Activated T-cell treated with anti-CD3 and anti-CD28 coated beads, Interleukin-2, amount 50 U/mL, for 72 hours (primary cell): ENCODE results near the gene BFAR. TPM values are rescaled to one million over a fixed set of nuclear protein-coding genes. Genes with fewer than 3 reads are reported as not detected.

Source experiments
- ATAC-seq, 2 donors: fragments of 150-1000 bp; cut with Tn5 transposase; replicated peaks in 1 of 2; 2 replicates each; pipeline ENCODE4 v1.10.0; 2021; ENCODE audit warnings: moderate library complexity in 2 of 2, mild to moderate bottlenecking in 1 of 2
- DNase-seq, 2 donors: peaks; one replicate each; pipeline ENCODE4 v3.0.0; 2021 to 2022; ENCODE audit warnings: mixed read lengths in 1 of 2
- H3K27ac Mint-ChIP-seq: one replicate; pipeline ENCODE4 v1.8.0; 2022; ENCODE audit warnings: mild to moderate bottlenecking, moderate library complexity, mixed read lengths
- H3K27me3 Mint-ChIP-seq: one replicate; pipeline ENCODE4 v1.8.0; 2022; ENCODE audit warnings: low read depth, mixed read lengths
- H3K36me3 Mint-ChIP-seq, 2 donors: one replicate each; pipeline ENCODE4 v1.8.0; 2022; ENCODE audit warnings: mixed read lengths in 2 of 2, mild to moderate bottlenecking in 1 of 2; ENCODE audit not compliant: insufficient read depth in 2 of 2
- H3K4me1 Mint-ChIP-seq: one replicate; pipeline ENCODE4 v1.8.0; 2022; ENCODE audit warnings: low read depth, mixed read lengths
- H3K4me3 Mint-ChIP-seq, 2 donors: one replicate each; pipeline ENCODE4 v1.8.0; 2022; ENCODE audit warnings: mild to moderate bottlenecking in 2 of 2, mixed read lengths in 2 of 2, moderate library complexity in 2 of 2
- H3K9me3 Mint-ChIP-seq, 2 donors: one replicate each; pipeline ENCODE4 v1.8.0; 2022; ENCODE audit warnings: mixed read lengths in 2 of 2
- total RNA-seq, 2 donors: library from RNA; stranded (reverse); gene quantifications; one replicate each; pipeline ENCODE4 v1.2.3, GENCODE V29; 2022

BFAR gene
- total RNA-seq, 2 donors from 2014 or later, result 67.3 to 79.7 TPM

GRCh38 chr16:14641926-14642325 lies 9.2 kb downstream of the BFAR start:
- Mint-ChIP-seq H3K4me3 (no peak overlapping the region), H3K36me3 (peaks cover 0 to 14% of the 10 kb centered on the region in 2 donors), H3K9me3 (no peaks in the 10 kb centered on the region), H3K4me1 (peaks cover 32% of the 10 kb centered on the region), H3K27me3 (no peaks in the 10 kb centered on the region), H3K27ac (peak overlapping the region; percentile 65)
- ATAC-seq, result no peak
- no peak for DNase-seq

- Mint-ChIP-seq H3K4me1 (peaks cover 4% of the 10 kb centered on the region), H3K27me3 (no peaks in the 10 kb centered on the region), H3K4me3 (no peak overlapping the region), H3K27ac (peak overlapping the region; percentile 72), H3K9me3 (no peaks in the 10 kb centered on the region), H3K36me3 (peaks cover 1 to 24% of the 10 kb centered on the region in 2 donors)
- no peak for DNase-seq
- ATAC-seq, result no peak
These were observed 17.1 kb downstream of the BFAR start for GRCh38 chr16:14649816-14650215.

- DNase-seq, result no peak
- Mint-ChIP-seq H3K27ac (peak overlapping the region; percentile 55), H3K4me3 (no peak overlapping the region), H3K4me1 (peaks cover under 1% of the 10 kb centered on the region), H3K36me3 (peaks cover 1 to 27% of the 10 kb centered on the region in 2 donors), H3K9me3 (no peaks in the 10 kb centered on the region), H3K27me3 (no peaks in the 10 kb centered on the region)
- no peak for ATAC-seq
These were observed 17.9 kb downstream of the BFAR start for GRCh38 chr16:14650629-14651028.

- Mint-ChIP-seq H3K4me3 (no peak overlapping the region), H3K9me3 (no peaks in the 10 kb centered on the region), H3K36me3 (peaks cover 3 to 25% of the 10 kb centered on the region in 2 donors), H3K4me1 (no peaks in the 10 kb centered on the region), H3K27me3 (no peaks in the 10 kb centered on the region), H3K27ac (peak overlapping the region; percentile 77)
- no peak for DNase-seq
- ATAC-seq, result no peak
These were observed 20.0 kb downstream of the BFAR start for GRCh38 chr16:14652726-14653125.

GRCh38 chr16:14658063-14658462 lies 25.3 kb downstream of the BFAR start:
- Mint-ChIP-seq H3K9me3 (no peaks in the 10 kb centered on the region), H3K4me1 (no peaks in the 10 kb centered on the region), H3K4me3 (no peak overlapping the region), H3K36me3 (peaks cover 12 to 22% of the 10 kb centered on the region in 2 donors), H3K27ac (peak overlapping the region; percentile 58), H3K27me3 (no peaks in the 10 kb centered on the region)
- DNase-seq, result no peak
- ATAC-seq, result no peak

- Mint-ChIP-seq H3K27me3 (no peaks in the 10 kb centered on the region), H3K9me3 (peaks cover 0 to 1% of the 10 kb centered on the region in 2 donors), H3K4me1 (peaks cover 4% of the 10 kb centered on the region), H3K27ac (no peak overlapping the region), H3K4me3 (no peak overlapping the region), H3K36me3 (peaks cover 5 to 22% of the 10 kb centered on the region in 2 donors)
- no peak for ATAC-seq
- no peak for DNase-seq
These were observed 34.9 kb downstream of the BFAR start for GRCh38 chr16:14667347-14668266.

GRCh38 chr16:14668556-14669223 lies 35.9 kb downstream of the BFAR start:
- Mint-ChIP-seq H3K36me3 (peaks cover 2 to 20% of the 10 kb centered on the region in 2 donors), H3K4me1 (peaks cover 6% of the 10 kb centered on the region), H3K9me3 (peaks cover 0 to 1% of the 10 kb centered on the region in 2 donors), H3K27ac (no peak overlapping the region), H3K27me3 (no peaks in the 10 kb centered on the region), H3K4me3 (no peak overlapping the region)
- ATAC-seq, result no peak
- DNase-seq, result no peak

- Mint-ChIP-seq H3K4me3 (no peak overlapping the region), H3K4me1 (peaks cover 6% of the 10 kb centered on the region), H3K36me3 (peaks cover 2 to 15% of the 10 kb centered on the region in 2 donors), H3K9me3 (peaks cover 0 to 1% of the 10 kb centered on the region in 2 donors), H3K27ac (no peak overlapping the region), H3K27me3 (no peaks in the 10 kb centered on the region)
- ATAC-seq (no peak), DNase-seq (no peak)
These were observed 37.0 kb downstream of the BFAR start for GRCh38 chr16:14669776-14670175.

- H3K36me3 Mint-ChIP-seq, result peaks cover 0 to 9% of the 10 kb centered on the region in 2 donors
- H3K27ac Mint-ChIP-seq, result no peak overlapping the region
- no peak overlapping the region for H3K4me3 Mint-ChIP-seq
- no peaks in the 10 kb centered on the region for H3K27me3 Mint-ChIP-seq
- H3K9me3 Mint-ChIP-seq, result peaks cover 0 to 1% of the 10 kb centered on the region in 2 donors
- DNase-seq (no peak), ATAC-seq (peak in 1 of 2 donors; percentile 19)
- H3K4me1 Mint-ChIP-seq, result peaks cover 6% of the 10 kb centered on the region
These were observed 39.7 kb downstream of the BFAR start for GRCh38 chr16:14672403-14672971.

GRCh38 chr16:14676633-14677032 lies 43.9 kb downstream of the BFAR start:
- DNase-seq (no peak), ATAC-seq (no peak)
- no peak overlapping the region for H3K27ac Mint-ChIP-seq
- H3K36me3 Mint-ChIP-seq, result no peaks in the 10 kb centered on the region
- H3K9me3 Mint-ChIP-seq, result peaks cover 0 to 1% of the 10 kb centered on the region in 2 donors
- no peak overlapping the region for H3K4me3 Mint-ChIP-seq
- H3K4me1 Mint-ChIP-seq, result peaks cover 6% of the 10 kb centered on the region
- H3K27me3 Mint-ChIP-seq, result no peaks in the 10 kb centered on the region

- H3K9me3 Mint-ChIP-seq, result no peaks in the 10 kb centered on the region
- no peak overlapping the region for H3K27ac Mint-ChIP-seq
- ATAC-seq, result no peak
- H3K4me1 Mint-ChIP-seq, result peaks cover 2% of the 10 kb centered on the region
- DNase-seq, result no peak
- no peaks in the 10 kb centered on the region for H3K27me3 Mint-ChIP-seq
- H3K36me3 Mint-ChIP-seq, result no peaks in the 10 kb centered on the region
- no peak overlapping the region for H3K4me3 Mint-ChIP-seq
These were observed 44.9 kb downstream of the BFAR start for GRCh38 chr16:14677627-14678026.

GRCh38 chr16:14678748-14679497 lies 46.2 kb downstream of the BFAR start:
- Mint-ChIP-seq H3K9me3 (no peaks in the 10 kb centered on the region), H3K36me3 (no peaks in the 10 kb centered on the region), H3K4me3 (no peak overlapping the region), H3K4me1 (no peaks in the 10 kb centered on the region), H3K27me3 (no peaks in the 10 kb centered on the region), H3K27ac (no peak overlapping the region)
- ATAC-seq, result no peak
- DNase-seq, result no peak
